Fibroblast of skin of back (primary cell): Measurements from ENCODE around the gene BIRC3.
"Not testable (repeated sequence)": the region's sequence is repeated elsewhere in the genome, so short reads cannot be mapped to it uniquely, and the experiment has no call there.

Experiments used
- DNase-seq: peaks from one replicate; pipeline ENCODE4 v3.0.0-alpha.2; 2013

BIRC3 gene

DNA sequence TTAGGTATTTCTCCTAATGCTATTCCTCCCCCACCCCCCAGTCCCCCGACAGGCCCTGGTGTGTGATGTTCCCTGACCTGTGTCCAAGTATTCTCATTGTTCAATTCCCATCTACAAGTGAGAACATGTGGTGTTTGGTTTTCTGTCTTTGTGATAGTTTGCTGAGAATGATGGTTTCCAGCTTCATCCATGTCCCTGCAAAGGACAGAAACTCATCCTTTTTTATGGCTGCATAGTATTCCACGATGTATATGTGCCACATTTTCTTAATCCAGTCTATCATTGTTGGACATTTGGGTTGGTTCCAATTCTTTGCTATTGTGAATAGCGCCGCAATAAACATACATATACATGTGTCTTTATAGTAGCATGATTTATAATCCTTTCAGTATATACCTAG, 20.5 kb upstream of the BIRC3 start:
- DNase-seq, result not testable (repeated sequence)

DNA sequence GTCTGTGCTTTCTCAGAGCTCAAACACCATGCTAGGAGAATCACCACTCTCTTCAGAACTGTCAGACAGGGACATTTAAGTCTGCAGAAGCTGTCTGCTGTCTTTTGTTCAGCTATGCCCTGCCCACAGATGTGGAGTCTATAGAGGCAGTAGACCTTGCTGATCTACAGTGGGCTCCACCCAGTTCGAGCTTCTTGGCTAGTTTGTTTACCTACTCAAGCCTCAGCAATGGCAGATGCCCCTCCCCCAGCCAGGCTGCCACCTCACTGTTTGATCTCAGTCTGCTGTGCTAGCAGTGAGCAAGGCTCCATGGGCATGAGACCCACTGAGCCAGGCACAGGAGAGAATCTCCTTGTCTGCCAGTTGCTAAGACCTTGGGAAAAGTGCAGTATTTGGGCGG, 16.4 kb upstream of the BIRC3 start:
- not testable (repeated sequence) for DNase-seq

DNA sequence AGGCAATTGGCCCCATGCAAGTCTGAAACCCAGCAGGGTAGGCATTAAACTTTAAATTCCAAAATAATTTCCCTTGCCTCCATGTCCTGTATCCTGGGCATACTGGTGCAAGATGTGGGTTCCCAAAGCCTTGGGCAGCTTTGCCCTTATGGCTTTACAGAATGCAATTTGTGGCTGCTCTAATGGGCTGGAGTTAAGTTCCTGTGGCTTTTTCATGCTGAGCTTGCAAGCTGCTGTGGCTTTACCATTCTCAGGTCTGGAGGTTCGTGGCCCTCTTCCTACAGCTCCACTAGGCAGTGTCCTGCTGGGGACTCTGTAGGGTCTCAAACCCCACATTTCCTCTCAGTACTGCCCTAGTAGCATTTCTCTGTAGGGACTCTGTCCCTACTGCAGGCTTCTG, 15.0 kb upstream of the BIRC3 start:
- DNase-seq, result no peak

DNA sequence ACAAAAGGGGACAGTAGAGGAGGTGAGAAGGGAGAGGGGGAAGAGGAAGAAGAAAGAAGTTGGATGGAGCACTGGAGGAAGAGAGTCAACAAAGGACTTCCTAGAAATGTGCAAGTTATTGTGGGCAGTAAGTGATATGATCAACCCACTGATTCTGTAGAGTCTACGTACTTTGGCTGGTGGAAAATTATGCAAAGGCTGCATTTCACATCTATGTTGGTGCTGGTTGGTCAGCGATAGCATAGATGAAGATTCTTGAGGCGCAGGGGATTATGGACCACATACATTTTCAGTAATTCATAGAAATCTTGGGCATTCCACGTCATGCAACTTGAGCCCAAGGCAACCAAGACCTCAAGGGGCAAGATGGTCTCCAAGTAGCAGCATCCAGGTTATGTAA, 12.6 kb upstream of the BIRC3 start:
- DNase-seq, result no peak

DNA sequence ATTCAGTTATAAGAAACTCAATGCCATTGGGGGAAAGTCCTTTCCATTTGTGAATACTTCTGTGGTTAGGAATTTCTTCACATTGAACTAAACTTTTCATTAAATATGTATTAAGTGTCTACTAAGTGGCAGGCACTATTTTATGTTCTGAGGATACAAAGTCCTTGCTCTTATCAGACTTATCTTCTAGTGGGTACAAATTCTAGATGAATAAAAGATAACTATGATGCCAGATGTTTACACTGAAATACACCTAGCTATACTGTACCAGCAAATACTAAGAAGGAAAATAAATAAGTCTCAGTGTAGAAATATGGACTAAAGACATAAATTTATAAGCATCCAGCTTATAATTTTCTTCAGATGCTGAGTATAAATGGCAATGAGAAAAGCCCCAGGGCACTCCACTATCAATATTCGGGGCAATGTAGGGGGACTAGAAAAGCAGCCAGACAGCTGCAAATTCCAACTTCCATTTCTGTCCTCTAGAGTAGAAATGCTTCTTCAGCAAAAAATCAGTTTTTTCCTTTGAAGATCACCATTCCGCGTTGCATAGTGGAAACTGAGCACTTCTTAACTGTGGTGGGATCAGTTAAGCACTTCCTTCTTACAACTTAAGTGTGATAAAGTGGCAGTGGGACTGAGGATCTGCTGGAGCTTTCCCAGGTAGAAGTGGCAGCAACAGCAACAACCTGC, 11.8 kb upstream of the BIRC3 start:
- DNase-seq, result no peak

DNA sequence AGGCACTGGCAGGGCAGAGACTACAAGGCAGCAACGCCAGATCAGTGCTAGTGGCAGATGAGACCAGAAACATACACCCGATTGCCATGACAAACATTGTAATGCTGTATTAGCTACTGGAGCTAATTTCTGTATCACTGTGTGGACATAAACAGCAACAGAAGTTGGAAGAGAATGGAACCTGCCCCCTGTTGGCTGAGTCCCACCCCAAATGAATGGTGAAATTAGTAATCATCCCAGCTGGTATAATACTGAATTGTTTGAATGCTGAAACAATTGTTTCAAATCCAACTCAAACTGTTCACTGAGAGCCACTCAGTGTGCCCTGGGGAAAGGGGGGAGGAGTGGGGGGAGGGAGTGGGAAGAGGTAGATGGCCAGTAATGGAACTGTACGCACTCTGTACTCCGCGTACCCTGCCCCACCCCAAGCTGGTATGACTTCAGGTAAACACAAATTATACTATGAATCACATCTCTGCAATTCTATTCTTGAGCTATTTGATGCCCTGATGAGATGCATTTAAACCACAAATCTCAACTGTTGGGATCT, 11.2 kb upstream of the BIRC3 start:
- no peak for DNase-seq

DNA sequence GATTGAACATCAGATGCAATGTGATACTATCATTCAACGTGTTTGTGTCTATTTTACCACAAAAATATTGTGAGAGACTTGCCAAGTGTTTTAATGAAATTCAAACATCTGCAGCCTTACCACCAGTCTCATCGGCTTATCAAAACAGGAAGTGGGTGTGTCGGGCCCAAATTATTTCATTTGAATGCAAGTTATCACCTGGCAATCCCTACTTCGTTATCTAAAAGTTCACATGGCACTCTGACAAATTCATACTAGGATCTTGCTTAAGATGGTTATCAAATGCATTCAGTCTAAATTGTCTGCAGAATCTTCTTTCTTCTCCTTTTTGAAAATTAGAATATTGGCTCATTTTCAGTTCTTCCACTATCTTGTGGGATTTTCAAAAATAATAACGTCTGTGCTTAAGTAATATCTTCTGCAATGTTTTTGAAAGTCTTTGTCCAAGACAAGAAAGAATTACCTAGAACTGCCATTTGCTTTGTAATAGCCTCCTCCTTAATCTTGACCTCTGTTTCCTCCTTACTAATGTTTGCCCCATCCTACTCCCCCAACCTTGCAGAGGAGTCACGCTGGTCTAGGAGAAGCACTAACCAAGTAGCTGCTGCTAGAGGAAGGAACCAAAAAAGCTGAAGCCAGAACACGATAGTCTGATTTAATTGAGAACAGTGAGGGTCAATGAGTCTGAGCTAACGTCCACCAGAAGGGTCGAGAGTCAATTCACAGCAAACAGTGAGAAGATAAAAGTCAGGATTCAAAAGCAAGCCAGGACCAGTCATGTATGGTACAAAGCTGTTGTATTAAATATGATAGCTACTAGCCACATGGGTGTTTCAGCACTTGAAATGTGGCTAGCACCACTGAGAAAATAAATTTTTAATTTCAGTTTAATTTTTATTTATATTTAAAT, 10.2 kb upstream of the BIRC3 start:
- no peak for DNase-seq

DNA sequence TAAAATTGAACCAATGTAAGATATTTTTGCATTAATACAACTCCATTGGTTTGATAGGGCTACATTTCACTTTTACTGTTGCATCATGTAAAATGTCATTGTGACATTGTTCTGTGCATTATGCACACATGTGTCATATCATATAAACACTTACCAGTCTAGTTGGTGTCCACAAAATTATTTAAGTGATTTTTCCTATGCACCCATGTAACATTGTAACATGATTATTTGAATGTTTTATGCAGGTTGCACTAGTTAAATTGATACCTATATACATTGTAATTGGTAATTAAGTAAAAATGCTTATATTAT, 9.6 kb upstream of the BIRC3 start:
- no peak for DNase-seq

DNA sequence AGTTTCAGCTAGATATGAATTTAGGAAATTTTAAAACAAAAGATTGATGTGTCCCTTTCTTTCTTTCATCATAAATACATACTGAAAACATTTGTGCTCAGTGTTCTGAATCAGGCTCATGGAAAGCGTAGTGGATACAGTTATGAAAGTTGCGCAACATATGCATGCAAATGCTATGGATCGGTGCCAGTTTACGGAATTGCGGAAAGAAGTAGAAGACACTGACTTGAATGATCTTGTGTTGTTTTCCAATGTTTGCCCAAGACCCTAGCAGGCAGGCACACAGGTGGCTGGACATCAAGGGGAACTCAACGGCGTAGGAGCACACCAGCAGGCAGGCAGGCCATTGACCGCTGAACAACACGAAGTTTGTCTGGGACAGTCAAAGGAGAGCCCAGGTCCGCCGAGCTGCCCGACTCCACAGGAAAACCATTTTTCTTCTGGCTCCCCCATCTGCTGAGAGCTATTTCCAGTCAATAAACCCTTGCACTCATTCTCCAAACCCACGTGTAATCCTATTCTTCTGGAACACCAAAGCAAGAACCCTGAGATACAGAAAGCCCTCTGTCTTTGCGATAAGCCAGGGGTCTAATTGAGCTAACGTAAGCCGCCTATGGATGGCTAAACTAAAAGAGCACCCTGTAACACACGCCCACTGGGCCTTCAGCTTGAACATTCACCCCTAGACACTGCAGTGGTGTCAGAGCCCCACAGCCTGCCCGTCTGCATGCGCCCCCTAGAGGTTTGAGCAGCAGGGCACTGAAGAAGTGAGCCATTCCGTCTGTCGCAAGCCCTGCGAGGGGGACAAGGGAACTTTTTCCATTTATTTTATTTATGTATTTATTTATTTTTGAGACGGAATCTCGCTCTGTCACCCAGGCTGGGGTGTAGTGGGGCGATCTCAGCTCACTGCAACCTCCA, 7.4 kb upstream of the BIRC3 start:
- DNase-seq, result no peak

DNA sequence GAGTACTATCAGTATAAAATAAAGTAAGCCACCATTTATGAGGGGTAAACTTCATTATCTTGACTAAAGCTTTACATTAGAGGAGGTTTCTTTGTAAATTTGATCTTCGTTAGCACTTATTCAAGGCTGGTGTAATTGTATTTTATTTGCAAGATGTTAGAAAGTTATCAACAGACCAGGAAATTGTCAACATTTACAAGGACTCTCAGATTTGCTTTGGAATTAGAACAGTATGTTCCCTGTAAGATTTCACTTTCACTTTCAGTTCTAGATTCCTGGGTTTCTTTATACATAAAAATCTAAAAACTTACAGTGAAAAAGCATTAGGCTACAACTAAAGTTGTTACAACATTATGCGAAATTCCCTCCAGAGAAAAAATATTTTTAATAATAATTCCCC, 4.6 kb upstream of the BIRC3 start:
- peak; percentile 25 for DNase-seq

DNA sequence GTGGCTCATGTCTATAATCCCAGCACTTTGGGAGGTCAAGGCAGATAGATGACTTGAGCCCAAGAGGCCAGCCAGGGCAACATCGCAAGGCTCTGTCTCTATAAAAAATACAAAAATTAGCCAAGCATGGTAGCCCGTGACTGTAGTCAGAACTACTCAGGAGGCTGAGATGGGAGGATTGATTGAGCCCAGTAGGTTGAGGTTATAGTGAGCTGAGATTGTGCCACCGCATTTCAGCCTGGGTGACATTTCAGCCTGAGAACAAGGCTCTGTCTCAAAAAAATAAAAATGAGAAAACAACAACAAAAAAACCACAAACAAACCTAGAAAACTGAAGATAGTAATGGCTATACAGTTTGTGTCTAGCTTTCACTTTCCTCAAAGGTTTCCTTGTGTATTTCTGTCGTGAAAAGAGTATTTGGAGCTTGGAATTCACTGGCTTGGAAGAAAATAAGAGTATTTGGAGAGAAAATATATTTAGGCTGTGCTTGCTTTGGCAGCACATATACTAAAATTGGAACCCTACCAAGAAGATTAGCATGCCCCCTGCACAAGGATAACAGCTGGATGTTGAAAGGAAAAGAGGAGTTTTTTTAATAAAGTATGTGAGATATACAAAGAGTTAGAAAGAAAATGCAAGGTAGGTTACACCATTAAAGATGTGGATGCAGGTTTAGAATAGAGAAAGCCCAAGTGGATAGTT, 3.9 kb upstream of the BIRC3 start:
- DNase-seq, result no peak

DNA sequence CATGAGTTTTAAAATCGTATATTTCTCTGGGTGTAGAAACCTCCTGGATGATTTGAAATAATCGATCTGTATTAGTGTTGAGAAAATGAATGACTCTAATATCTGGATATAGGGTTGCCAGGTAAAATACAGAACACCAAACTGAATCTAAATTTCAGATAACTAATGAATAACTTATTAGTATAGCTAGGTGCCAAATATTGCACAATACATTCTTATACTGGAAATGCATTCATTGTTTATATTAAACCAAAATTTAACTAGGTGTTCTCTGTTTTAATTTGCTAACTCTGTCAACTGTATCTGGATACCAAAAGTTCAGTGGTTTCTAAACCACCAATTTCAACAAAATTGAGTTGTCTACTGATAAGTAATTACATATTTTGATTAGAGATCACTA, 2.5 kb upstream of the BIRC3 start:
- DNase-seq, result no peak

DNA sequence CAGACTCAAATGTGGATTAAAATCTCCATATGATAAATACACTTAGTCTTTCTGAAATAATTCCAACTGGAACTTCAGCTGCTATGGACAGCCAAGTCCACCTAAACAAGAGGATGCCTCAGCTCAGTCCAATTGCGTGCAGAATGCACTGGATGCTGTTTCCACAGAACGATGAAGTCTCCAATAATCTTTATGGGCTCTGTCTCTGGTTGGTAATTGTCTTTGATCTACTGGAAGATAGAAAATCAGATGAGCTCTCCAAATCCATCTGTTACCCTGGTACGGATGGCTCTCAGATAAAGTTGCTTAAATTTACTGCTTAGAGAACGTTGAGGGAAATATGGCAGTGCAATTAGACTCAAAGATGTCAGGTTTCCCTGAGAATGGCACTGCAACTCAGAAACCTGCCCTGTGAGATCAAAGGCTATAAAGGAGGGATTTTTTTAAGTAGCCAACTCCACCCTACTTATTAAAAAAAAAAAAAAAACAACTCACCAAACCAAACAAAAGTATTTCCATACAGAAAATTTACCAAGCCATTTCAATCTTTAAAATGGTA, 859 bp upstream of the BIRC3 start:
- no peak for DNase-seq

DNA sequence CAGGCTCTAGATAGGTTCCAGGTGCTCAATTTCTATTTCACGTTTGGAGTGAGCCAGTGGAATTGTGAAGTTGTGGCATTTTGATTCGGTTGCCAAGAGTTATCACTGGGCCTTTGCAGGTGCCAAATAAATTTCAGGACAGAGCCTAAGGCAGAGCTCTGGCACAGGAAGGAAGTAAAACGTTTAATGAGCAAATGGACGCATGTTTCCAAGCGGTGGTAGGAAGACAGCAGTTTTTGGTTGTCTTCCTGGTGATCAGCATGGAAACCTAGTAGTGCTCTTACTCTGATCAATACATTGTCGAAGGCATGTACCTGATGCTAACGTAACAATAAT, 452 bp downstream of the BIRC3 start:
- DNase-seq, result no peak

DNA sequence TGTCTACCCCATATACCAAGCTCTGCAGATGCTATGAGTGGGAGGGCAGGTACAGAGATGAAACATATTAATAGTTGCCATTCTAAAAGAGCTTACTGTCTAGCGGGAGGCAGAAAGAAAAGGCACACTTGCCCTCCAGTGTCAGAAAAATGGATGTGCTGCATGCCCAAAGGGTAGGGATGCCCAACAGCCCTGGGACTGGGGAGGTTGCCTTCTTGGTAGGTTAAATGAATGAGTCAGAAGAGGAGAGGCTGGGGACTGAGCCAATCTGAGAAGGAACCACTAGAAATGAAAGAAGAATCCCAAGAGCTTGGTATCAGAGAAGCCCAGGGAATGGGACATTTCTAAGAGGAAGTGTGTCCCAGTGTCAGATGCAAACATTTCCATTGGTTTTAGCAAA, 1.2 kb downstream of the BIRC3 start:
- peak; percentile 32 for DNase-seq

DNA sequence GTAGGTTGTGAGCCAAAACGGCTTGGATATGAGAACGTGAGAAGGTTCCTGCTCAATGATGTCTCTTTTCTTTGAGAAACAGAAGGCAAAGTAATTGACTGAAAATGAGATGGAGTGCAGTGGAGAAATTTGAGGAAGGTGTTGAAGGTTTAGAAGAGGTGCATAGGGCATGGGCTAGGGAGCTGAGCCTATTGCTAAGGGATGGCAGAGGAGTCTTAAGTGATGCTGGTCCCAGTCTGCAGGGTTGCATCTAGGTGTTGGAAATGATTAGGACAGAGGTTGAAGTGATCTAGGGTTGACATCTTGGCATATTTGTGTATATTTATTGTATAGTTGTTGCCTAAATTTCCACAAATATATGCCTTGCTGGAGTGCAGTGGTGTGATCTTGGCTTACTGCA, 2.3 kb downstream of the BIRC3 start:
- DNase-seq, result no peak

DNA sequence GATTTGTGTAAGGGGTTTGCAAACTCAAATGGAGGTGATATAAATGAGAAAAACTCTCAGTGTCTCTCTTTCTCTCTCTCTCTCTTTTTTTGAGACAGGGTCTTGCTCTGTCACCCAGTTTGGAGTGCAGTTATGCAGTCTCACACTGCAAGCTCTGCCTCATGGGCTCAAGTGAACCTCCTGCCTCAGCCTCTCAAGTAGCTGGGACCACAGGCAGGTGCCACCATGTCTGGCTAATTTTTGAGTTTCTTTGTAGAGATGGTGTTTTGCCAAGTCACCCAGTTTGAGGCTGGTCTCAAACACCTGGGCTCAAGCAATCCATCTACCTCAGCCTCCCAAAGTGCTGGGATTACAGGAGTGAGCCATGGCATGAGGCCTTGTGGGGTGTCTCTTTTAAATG, 2.9 kb downstream of the BIRC3 start:
- no peak for DNase-seq

DNA sequence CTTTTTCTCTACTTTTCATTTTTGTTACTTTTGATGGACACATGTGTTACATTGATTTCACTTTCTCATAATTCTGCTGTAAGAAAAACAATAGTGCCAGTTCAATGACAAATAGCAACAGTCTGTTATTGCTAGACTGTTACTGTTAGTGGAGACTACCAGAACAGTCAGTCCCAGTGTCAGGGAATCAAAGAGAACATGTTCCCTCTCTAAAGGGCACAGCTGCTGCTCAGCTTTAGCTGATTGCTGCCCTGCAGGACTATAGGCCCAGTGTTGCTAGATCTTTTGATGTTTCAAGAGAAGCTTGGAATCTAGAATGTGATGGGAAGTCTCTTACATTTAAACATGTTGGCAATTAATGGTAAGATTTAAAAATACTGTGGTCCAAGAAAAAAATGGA, 3.4 kb downstream of the BIRC3 start:
- no peak for DNase-seq

DNA sequence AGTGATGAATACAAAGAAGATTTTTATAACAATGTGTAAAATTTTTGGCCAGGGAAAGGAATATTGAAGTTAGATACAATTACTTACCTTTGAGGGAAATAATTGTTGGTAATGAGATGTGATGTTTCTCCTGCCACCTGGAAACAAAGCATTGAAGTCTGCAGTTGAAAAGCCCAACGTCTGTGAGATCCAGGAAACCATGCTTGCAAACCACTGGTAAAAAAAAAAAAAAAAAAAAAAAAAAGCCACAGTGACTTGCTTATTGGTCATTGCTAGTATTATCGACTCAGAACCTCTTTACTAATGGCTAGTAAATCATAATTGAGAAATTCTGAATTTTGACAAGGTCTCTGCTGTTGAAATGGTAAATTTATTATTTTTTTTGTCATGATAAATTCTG, 5.3 kb downstream of the BIRC3 start:
- DNase-seq, result no peak

DNA sequence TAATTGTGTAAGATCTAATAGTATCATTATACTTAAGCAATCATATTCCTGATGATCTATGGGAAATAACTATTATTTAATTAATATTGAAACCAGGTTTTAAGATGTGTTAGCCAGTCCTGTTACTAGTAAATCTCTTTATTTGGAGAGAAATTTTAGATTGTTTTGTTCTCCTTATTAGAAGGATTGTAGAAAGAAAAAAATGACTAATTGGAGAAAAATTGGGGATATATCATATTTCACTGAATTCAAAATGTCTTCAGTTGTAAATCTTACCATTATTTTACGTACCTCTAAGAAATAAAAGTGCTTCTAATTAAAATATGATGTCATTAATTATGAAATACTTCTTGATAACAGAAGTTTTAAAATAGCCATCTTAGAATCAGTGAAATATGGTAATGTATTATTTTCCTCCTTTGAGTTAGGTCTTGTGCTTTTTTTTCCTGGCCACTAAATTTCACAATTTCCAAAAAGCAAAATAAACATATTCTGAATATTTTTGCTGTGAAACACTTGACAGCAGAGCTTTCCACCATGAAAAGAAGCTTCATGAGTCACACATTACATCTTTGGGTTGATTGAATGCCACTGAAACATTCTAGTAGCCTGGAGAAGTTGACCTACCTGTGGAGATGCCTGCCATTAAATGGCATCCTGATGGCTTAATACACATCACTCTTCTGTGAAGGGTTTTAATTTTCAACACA, 6.4 kb downstream of the BIRC3 start:
- DNase-seq, result peak; percentile 91

DNA sequence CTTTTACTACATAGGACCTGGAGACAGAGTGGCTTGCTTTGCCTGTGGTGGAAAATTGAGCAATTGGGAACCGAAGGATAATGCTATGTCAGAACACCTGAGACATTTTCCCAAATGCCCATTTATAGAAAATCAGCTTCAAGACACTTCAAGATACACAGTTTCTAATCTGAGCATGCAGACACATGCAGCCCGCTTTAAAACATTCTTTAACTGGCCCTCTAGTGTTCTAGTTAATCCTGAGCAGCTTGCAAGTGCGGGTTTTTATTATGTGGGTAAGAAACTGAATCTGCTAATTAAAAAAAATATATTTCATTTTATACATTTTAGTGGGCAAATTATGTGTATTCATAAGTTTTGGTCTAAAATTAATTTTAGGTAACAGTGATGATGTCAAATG, 7.8 kb downstream of the BIRC3 start:
- DNase-seq, result no peak
